Dendritic cell treated with granulocyte-macrophage colony-stimulating factor and Interleukin-4, amounts not matched to agents 40 ng/mL and 50 ng/mL, for 4 days (primary cell): Measurements from ENCODE around the gene SDHB.

ENCODE experiments used
- H3K27ac Mint-ChIP-seq: one replicate; pipeline ENCODE4 v1.8.0; 2022; ENCODE audit warnings: mild to moderate bottlenecking, mixed read lengths
- H3K27me3 Mint-ChIP-seq: one replicate; pipeline ENCODE4 v1.8.0; 2022; ENCODE audit warnings: mild to moderate bottlenecking, mixed read lengths
- H3K36me3 Mint-ChIP-seq: one replicate; pipeline ENCODE4 v1.8.0; 2022; ENCODE audit warnings: low read depth, mixed read lengths
- H3K4me1 Mint-ChIP-seq: one replicate; pipeline ENCODE4 v1.8.0; 2022; ENCODE audit warnings: low read depth, mixed read lengths
- H3K4me3 Mint-ChIP-seq: one replicate; pipeline ENCODE4 v1.8.0; 2022; ENCODE audit warnings: mild to moderate bottlenecking, moderate library complexity, mixed read lengths
- H3K9me3 Mint-ChIP-seq: one replicate; pipeline ENCODE4 v1.8.0; 2022; ENCODE audit warnings: mixed read lengths
- intact Hi-C: fragments of 100-400 bp; cut with micrococcal nuclease; formaldehyde crosslinking; loops from one replicate; pipeline ENCODE4 v1.15.0; 2022

SDHB gene

DNA sequence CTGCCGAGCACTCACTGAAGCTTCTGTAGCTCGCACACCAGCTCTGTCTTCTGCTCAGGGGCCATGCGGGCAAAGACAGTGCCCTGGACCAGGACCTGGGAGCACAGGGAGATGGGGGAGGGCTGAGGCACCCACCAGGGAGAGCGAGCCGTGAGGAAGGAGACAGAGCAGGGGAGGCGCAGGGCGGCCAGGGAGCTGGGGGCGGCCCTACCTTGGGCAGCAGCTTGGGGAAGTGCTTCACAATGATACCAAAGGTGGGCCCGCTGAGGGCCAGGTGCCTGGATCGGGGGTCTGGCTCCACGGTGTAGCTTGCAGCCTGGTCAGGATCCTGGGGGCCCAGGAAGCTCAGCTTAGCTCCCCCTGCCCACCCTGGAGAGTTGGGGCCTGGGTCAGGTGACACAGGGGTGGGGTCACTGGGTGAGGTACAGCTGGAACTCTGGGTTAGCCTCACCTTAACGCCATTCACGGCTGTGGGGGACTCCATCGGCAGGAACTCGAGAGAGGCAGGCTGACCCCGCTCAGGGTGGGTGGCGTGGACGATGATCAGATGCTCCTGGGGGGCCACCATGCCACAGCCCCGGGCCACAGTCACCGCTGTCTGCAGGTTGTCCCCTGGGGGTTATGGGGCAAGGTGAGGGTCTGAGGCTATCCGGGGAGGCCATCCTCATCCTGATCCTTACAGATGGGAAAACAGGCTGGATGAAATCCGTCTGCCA is 64.0 kb downstream of the SDHB start:
- intact Hi-C loops = no loop called here
- no peak overlapping the region for H3K27ac Mint-ChIP-seq
- no peaks in the 10 kb centered on the region for H3K4me1 Mint-ChIP-seq
- no peaks in the 10 kb centered on the region for H3K27me3 Mint-ChIP-seq
- H3K9me3 Mint-ChIP-seq = no peaks in the 10 kb centered on the region
- peaks cover 97% of the 10 kb centered on the region for H3K36me3 Mint-ChIP-seq
- no peak overlapping the region for H3K4me3 Mint-ChIP-seq

DNA sequence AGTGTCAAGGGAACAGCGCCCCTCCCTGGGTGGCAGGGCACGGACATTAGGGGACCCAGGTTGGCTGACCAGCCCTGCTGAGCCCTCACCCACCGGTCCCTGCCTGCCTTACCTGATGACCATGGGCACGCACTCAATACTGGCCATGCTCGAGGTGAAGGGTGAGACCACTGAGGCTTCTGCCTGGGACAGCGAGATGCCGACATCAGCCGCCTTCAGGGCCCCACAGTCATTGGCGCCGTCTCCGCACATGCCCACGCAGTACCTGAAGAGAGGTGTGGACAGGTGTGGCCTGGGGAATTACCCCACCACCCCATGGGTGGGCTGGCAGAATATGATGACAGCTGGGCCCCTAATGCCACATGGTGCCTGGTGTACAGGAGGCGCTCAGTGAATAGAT is 65.6 kb downstream of the SDHB start:
- no peak overlapping the region for H3K4me3 Mint-ChIP-seq
- H3K9me3 Mint-ChIP-seq = no peaks in the 10 kb centered on the region
- intact Hi-C loops = no loop called here
- H3K27me3 Mint-ChIP-seq = peaks cover 3% of the 10 kb centered on the region
- H3K36me3 Mint-ChIP-seq = peaks cover 89% of the 10 kb centered on the region
- no peak overlapping the region for H3K27ac Mint-ChIP-seq
- H3K4me1 Mint-ChIP-seq = no peaks in the 10 kb centered on the region

- Mint-ChIP-seq H3K36me3 (peaks cover 76% of the 10 kb centered on the region), H3K27me3 (peaks cover 15% of the 10 kb centered on the region), H3K4me1 (no peaks in the 10 kb centered on the region), H3K4me3 (no peak overlapping the region), H3K27ac (no peak overlapping the region), H3K9me3 (no peaks in the 10 kb centered on the region)
- intact Hi-C loops = no loop called here
Measured at GRCh38 chr1:16986962-16987361, 66.9 kb downstream of the SDHB start.

DNA sequence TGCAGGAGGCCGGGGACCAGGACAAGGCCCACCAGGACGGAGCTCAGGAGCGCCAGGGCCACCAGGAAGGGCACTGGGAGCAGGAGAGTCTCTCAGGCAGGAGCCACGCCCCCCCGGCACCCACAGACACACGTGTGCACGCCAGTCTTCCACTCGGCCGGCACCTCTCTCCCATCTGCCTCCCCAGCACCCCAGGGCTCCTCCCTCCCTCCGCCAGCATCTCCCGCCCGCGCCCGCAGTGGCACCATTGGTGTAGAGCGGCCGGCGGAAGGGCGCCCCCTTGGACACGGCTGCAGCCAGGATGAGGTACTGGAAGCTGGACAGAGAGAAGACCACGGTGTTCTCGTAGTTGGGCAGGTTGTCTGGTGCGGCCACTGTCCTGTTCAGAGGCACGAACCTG is 67.3 kb downstream of the SDHB start:
- H3K4me1 Mint-ChIP-seq = no peaks in the 10 kb centered on the region
- peaks cover 72% of the 10 kb centered on the region for H3K36me3 Mint-ChIP-seq
- intact Hi-C loops = no loop called here
- H3K9me3 Mint-ChIP-seq = no peaks in the 10 kb centered on the region
- H3K27me3 Mint-ChIP-seq = peaks cover 18% of the 10 kb centered on the region
- H3K4me3 Mint-ChIP-seq = no peak overlapping the region
- no peak overlapping the region for H3K27ac Mint-ChIP-seq

DNA sequence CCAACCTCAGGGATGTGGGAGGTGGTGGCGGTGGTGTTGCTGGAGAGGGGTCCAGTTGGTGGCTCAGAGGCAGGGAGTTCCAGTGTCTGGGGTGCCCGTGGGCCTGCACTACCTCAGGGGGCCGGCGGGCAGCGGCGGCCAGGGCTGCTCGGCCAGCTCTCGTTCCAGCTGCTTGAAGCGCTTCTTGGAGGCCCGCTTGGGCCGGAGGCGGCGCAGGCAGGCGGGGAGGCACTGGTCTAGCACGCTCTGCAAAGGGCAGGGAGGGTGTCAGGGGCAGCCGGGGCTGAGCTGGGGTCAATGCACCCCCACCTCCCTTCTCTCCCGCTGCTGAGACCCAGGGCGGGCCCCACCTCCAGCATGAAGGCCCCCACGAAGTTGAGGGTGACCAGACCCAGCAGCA is 67.7 kb downstream of the SDHB start:
- peaks cover 68% of the 10 kb centered on the region for H3K36me3 Mint-ChIP-seq
- H3K27ac Mint-ChIP-seq = no peak overlapping the region
- H3K9me3 Mint-ChIP-seq = no peaks in the 10 kb centered on the region
- peaks cover under 1% of the 10 kb centered on the region for H3K4me1 Mint-ChIP-seq
- no peak overlapping the region for H3K4me3 Mint-ChIP-seq
- peaks cover 23% of the 10 kb centered on the region for H3K27me3 Mint-ChIP-seq
- intact Hi-C loops = no loop called here

GRCh38 chr1:16984717-16985116 is 69.1 kb downstream of the SDHB start:
- no peak overlapping the region for H3K4me3 Mint-ChIP-seq
- intact Hi-C loops = no loop called here
- no peaks in the 10 kb centered on the region for H3K9me3 Mint-ChIP-seq
- H3K36me3 Mint-ChIP-seq = peaks cover 54% of the 10 kb centered on the region
- no peak overlapping the region for H3K27ac Mint-ChIP-seq
- H3K27me3 Mint-ChIP-seq = peaks cover 34% of the 10 kb centered on the region
- H3K4me1 Mint-ChIP-seq = peaks cover 11% of the 10 kb centered on the region

- Mint-ChIP-seq H3K36me3 (peaks cover 43% of the 10 kb centered on the region), H3K27me3 (peaks cover 45% of the 10 kb centered on the region), H3K4me1 (peaks cover 12% of the 10 kb centered on the region), H3K4me3 (no peak overlapping the region), H3K9me3 (no peaks in the 10 kb centered on the region), H3K27ac (no peak overlapping the region)
- intact Hi-C loops = no loop called here
Measured at GRCh38 chr1:16983649-16984048, 70.2 kb downstream of the SDHB start.

DNA sequence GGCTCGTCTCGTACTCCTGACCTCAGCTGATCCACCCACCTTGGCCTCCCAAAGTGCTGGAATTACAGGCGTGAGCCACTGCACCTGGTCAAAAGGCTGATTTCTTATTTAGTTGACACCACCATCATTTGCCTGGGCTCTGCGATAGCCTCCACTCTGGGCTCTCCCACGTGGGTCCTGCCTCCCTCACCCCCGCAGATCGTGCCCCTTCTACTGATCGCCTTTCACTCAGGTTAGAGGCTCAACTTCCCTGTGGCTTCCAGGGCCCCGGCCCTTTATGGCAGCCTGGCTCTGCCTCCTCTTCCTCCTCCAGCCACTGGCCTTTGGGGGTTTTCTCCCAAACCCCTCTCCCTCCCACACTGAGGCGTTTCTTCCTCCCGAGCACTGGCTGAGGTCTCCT is 70.9 kb downstream of the SDHB start:
- H3K27me3 Mint-ChIP-seq = peaks cover 52% of the 10 kb centered on the region
- H3K4me1 Mint-ChIP-seq = peaks cover 12% of the 10 kb centered on the region
- no peak overlapping the region for H3K4me3 Mint-ChIP-seq
- intact Hi-C loops = no loop called here
- H3K36me3 Mint-ChIP-seq = peaks cover 36% of the 10 kb centered on the region
- H3K9me3 Mint-ChIP-seq = no peaks in the 10 kb centered on the region
- no peak overlapping the region for H3K27ac Mint-ChIP-seq

GRCh38 chr1:16981269-16981849 is 72.5 kb downstream of the SDHB start:
- Mint-ChIP-seq H3K27me3 (peaks cover 55% of the 10 kb centered on the region), H3K4me3 (no peak overlapping the region), H3K4me1 (peaks cover 12% of the 10 kb centered on the region), H3K27ac (peak overlapping the region; percentile 36), H3K9me3 (no peaks in the 10 kb centered on the region), H3K36me3 (peaks cover 20% of the 10 kb centered on the region)
- intact Hi-C loops = no loop called here

GRCh38 chr1:16980473-16981268 is 73.2 kb downstream of the SDHB start, which contains the start of gene MFAP2:
TSS of gene MFAP2 (minus strand) at chr1:16980620. CDS start at chr1:16978273, 2,347 bp downstream.
- Mint-ChIP-seq H3K9me3 (no peaks in the 10 kb centered on the region), H3K27ac (peak within 1 kb of the TSS; percentile 36), H3K36me3 (peaks cover 13% of the 10 kb centered on the region), H3K4me1 (peaks cover 12% of the 10 kb centered on the region), H3K27me3 (peaks cover 55% of the 10 kb centered on the region), H3K4me3 (peak within 1 kb of the TSS; percentile 30)
- intact Hi-C loops = no loop called here

DNA sequence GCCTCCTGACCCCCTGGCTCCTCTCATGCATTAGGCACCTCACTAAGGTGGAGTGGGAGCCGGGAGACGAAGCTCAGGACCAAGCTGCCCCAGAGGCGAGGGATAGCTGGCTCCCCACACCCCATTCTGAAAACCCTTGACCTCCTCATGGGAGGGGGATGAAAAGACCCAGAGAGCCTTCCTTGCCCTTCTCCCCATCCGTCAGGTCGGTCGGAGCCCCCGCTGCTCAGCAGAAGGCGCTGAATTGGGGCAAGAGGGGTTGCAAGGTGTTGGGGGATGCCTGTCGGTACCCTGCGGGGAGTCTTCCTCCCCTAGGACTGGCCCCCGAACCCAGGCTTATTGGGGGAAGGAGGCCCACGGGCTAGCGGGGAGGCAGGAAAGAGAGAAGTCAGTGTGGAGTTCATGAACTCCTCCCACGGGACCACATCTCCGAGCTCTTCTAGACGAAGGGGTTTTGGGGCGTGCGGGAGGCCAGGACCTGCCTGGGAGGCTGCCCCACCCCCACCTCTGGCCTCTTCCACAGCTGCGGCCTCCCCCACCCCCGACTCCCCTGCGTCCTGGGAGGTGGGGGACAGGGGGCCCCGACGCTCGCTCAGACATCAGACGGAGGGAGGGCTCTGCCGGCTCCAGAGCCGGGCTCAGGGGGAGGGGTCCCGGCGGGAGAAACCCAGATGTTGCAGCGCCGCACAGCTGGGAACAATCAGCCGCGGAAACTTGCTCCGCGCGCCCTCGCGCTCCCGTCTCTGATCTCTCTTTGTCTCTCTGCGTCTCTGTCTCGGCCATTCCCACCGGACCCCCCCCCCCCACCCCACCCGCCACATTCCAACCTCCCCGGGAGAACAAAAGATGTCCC is 74.1 kb downstream of the SDHB start:
- H3K4me1 Mint-ChIP-seq = peaks cover 12% of the 10 kb centered on the region
- peaks cover 55% of the 10 kb centered on the region for H3K27me3 Mint-ChIP-seq
- no peaks in the 10 kb centered on the region for H3K9me3 Mint-ChIP-seq
- peaks cover 6% of the 10 kb centered on the region for H3K36me3 Mint-ChIP-seq
- intact Hi-C loops = no loop called here
- H3K4me3 Mint-ChIP-seq = peak overlapping the region; percentile 7
- H3K27ac Mint-ChIP-seq = no peak overlapping the region

- Mint-ChIP-seq H3K4me1 (peaks cover 12% of the 10 kb centered on the region), H3K27me3 (peaks cover 55% of the 10 kb centered on the region), H3K36me3 (no peaks in the 10 kb centered on the region), H3K4me3 (no peak overlapping the region), H3K27ac (no peak overlapping the region), H3K9me3 (no peaks in the 10 kb centered on the region)
- intact Hi-C loops = no loop called here
Measured at GRCh38 chr1:16978567-16979474, 75.0 kb downstream of the SDHB start.

- Mint-ChIP-seq H3K9me3 (no peaks in the 10 kb centered on the region), H3K4me1 (peaks cover 12% of the 10 kb centered on the region), H3K27me3 (peaks cover 51% of the 10 kb centered on the region), H3K4me3 (no peak overlapping the region), H3K27ac (no peak overlapping the region), H3K36me3 (no peaks in the 10 kb centered on the region)
- intact Hi-C loops = no loop called here
Measured at GRCh38 chr1:16978139-16978538, 75.7 kb downstream of the SDHB start.
